ENCODE measurements around the gene LGI2.
"Not testable (repeated sequence)": the region's sequence is repeated elsewhere in the genome, so short reads cannot be mapped to it uniquely, and the experiment has no call there.

Gene LGI2

GRCh38 chr4:25043548-25043947 is 12.8 kb upstream of the LGI2 start:
- no peak for DNase-seq

GRCh38 chr4:25033526-25033925 is 2.8 kb upstream of the LGI2 start:
- DNase-seq, result no peak

- DNase-seq, result no peak
Measured at GRCh38 chr4:25032126-25032525, 1.4 kb upstream of the LGI2 start.

- peak; percentile 59 for DNase-seq
Measured at GRCh38 chr4:25031077-25031621, 403 bp upstream of the LGI2 start.

GRCh38 chr4:25029479-25030276 is 1.1 kb downstream of the LGI2 start:
- no peak for DNase-seq

- no peak for DNase-seq
Measured at GRCh38 chr4:25028851-25029250, 1.9 kb downstream of the LGI2 start.

- DNase-seq, result peak; percentile 26
Measured at GRCh38 chr4:25022766-25023165, 8.0 kb downstream of the LGI2 start.

GRCh38 chr4:25021216-25021615 is 9.5 kb downstream of the LGI2 start:
- DNase-seq, result no peak

GRCh38 chr4:25020236-25020635 is 10.5 kb downstream of the LGI2 start:
- no peak for DNase-seq

GRCh38 chr4:25019501-25019900 is 11.2 kb downstream of the LGI2 start:
- DNase-seq, result no peak

- DNase-seq, result no peak
Measured at GRCh38 chr4:25015012-25015411, 15.7 kb downstream of the LGI2 start.

GRCh38 chr4:25014662-25014983 is 16.1 kb downstream of the LGI2 start:
- not testable (repeated sequence) for DNase-seq

GRCh38 chr4:25013756-25014661 is 16.7 kb downstream of the LGI2 start:
- peak; percentile 92 for DNase-seq

GRCh38 chr4:25012655-25013054 is 18.1 kb downstream of the LGI2 start:
- no peak for DNase-seq

GRCh38 chr4:25011135-25011866 is 19.4 kb downstream of the LGI2 start:
- no peak for DNase-seq

- DNase-seq, result no peak
Measured at GRCh38 chr4:25007598-25007997, 23.1 kb downstream of the LGI2 start.

GRCh38 chr4:25002681-25003080 is 28.1 kb downstream of the LGI2 start:
- DNase-seq, result no peak

- no peak for DNase-seq
Measured at GRCh38 chr4:25001509-25001908, 29.2 kb downstream of the LGI2 start.

- peak; percentile 30 for DNase-seq
Measured at GRCh38 chr4:25000639-25001038, 30.1 kb downstream of the LGI2 start.

- no peak for DNase-seq
Measured at GRCh38 chr4:24999392-25000089, 31.2 kb downstream of the LGI2 start.

- DNase-seq, result no peak
Measured at GRCh38 chr4:24995346-24995919, 35.3 kb downstream of the LGI2 start.

- no peak for DNase-seq
Measured at GRCh38 chr4:24993551-24994080, 37.1 kb downstream of the LGI2 start.

Measured in right hindlimb (tissue), 1 donor.